ENCODE data around the gene GMPS. TPM values are rescaled to one million over a fixed set of nuclear protein-coding genes. Genes with fewer than 3 reads are reported as not detected.

The GMPS gene
- total and polyA plus RNA-seq, 9 of the 15 experiments (the other 6 are each of a cell fraction or from before 2014, with no cell fraction given) = 73.7 to 282 (median 156) TPM

- TF ChIP-seq BCL6 (CRISPR knock-in tag; IDR thresholded peaks at IDR 0.05) (no peak), BCOR (IDR thresholded peaks at IDR 0.05) (no peak), TRIM28 (IDR thresholded peaks at IDR 0.05) (no peak), CLOCK (CRISPR knock-in tag; IDR thresholded peaks at IDR 0.05; ENCODE audit: borderline replicate concordance) (no peak), CHAMP1 (IDR thresholded peaks at IDR 0.05) (no peak), TAF1 (IDR thresholded peaks at IDR 0.05; ENCODE audit: control insufficient read depth, extremely low read depth, insufficient read depth, low read length, severe bottlenecking) (no peak), RAD21 (CRISPR knock-in tag; conservative IDR thresholded peaks at IDR 0.05 in 1 of 2, IDR thresholded peaks at IDR 0.05 in 1 of 2) (peak in 1 of 2 experiments; percentile 64; a peak in 3 of 4 replicates), PTRF (tag; IDR thresholded peaks at IDR 0.05) (no peak), ZNF766 (CRISPR knock-in tag; conservative IDR thresholded peaks at IDR 0.05) (peak; percentile 61; the same call in 1 of the 2 replicates)
These were observed 113.5 kb downstream of the GMPS start (continued) for GRCh38 chr3:155983834-155984474.

Measured in K562 (cell line).